ENCODE results near the gene LRMDA.

LRMDA gene

DNA sequence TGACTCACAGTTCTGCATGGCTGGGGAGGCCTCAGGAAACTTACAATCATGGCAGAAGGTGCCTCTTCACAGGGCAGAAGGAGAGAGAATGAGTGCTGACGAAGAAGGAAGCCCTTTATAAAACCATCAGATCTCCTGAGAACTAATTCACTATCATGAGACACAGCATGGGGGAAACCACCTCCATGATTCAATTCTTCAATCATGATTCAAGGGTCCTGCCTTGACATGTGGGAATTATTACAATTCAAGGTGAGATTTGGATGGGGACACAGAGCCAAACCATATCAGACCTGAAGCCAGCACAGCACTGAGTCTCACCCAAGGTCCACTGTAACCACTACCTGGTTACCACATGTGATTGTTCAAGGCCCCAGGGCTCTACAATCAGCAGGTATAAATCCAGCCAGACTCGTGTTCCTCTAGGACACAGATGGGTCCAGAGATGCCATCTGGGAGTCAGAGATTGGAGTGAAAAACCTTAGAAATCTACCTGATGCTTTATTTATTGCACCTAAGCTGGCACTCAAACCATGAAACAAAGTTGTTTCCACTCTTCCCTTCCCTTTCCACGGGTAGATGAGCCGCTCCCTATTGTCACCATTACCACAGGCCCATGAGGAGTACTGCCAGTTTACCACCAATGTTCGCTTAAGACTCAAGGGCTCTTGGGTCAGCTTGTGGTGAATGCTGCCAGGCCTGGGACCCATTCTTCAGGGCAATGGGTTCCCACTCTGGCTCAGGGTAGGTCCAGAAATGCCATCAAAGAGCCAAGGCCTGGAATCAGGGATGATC lies 1061.5 kb downstream of the LRMDA start:
- TF ChIP-seq, protein P1, sequence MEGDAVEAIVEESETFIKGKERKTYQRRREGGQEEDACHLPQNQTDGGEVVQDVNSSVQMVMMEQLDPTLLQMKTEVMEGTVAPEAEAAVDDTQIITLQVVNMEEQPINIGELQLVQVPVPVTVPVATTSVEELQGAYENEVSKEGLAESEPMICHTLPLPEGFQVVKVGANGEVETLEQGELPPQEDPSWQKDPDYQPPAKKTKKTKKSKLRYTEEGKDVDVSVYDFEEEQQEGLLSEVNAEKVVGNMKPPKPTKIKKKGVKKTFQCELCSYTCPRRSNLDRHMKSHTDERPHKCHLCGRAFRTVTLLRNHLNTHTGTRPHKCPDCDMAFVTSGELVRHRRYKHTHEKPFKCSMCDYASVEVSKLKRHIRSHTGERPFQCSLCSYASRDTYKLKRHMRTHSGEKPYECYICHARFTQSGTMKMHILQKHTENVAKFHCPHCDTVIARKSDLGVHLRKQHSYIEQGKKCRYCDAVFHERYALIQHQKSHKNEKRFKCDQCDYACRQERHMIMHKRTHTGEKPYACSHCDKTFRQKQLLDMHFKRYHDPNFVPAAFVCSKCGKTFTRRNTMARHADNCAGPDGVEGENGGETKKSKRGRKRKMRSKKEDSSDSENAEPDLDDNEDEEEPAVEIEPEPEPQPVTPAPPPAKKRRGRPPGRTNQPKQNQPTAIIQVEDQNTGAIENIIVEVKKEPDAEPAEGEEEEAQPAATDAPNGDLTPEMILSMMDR (IDR thresholded peaks at IDR 0.05; ENCODE audit: control insufficient read depth, extremely low read depth, insufficient read depth), result no peak
- no peak for DNase-seq (ENCODE audit: low read depth)
- H3K4me3 ChIP-seq (ENCODE audit: low read depth, low read length), result no peak overlapping the region

DNA sequence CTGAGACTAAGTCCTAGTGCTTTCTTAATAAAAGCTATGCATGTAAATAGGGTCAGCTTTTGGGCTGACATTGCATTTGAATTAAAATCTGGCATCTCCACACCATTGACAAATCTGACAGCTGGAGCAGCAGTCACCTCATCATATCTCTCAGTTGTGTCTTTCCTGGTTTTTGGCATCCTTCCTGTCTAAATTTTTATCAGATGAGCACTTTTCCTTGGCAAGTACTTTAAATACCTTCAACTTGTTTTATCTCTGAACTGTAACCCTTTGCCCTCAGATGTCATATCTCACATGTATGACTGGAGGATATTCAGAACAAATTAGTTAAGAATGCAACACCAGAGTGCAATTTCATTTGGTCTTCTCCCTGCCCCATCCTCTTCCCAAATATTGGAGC lies 1066.2 kb downstream of the LRMDA start:
- no peak for DNase-seq (ENCODE audit: low read depth)
- TF ChIP-seq, protein P1 (IDR thresholded peaks at IDR 0.05; ENCODE audit: control insufficient read depth, extremely low read depth, insufficient read depth), result no peak
- no peak overlapping the region for H3K4me3 ChIP-seq (ENCODE audit: low read depth, low read length)

DNA sequence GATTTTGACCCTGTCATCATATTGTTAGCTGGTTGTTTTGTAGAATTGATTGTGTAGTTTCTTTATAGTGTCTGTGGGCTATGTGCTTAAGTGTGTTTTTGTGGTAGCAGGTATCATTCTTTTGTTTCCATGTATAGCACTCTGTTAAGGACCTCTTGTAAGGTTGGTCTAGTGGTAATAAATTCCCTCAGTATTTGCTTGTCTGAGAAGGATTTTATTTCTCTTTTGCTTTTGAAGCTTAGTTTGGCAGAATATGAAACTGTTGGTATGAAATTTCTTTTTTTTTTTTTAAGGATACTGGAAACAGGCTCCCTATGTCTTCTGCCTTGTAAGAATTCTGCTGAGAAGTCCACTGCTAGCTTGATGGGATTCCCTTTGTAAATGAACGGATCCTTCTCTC lies 1073.4 kb downstream of the LRMDA start:
- DNase-seq (ENCODE audit: low read depth), result no peak
- TF ChIP-seq, protein P1 (IDR thresholded peaks at IDR 0.05; ENCODE audit: control insufficient read depth, extremely low read depth, insufficient read depth), result no peak
- H3K4me3 ChIP-seq (ENCODE audit: low read depth, low read length), result no peak overlapping the region

DNA sequence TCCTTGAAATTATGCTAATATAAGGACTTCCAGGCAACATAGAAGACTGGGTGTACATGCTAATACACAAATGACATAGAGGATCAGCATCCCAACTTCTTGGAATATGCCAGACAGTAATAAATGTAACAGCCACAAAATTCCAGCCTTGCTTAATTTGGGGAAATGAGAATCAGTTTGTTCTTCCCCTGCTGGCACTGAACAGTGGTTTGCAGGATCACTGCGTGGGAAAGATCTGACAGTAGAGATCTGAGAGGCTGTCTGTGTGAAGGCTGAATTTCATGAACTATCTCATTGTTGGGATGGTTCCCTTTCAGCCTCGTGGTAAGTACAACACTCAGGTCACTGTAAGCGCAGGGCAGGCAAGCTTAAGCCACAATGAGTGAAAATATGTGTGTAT lies 1078.0 kb downstream of the LRMDA start:
- TF ChIP-seq, protein P1 (IDR thresholded peaks at IDR 0.05; ENCODE audit: control insufficient read depth, extremely low read depth, insufficient read depth), result no peak
- DNase-seq (ENCODE audit: low read depth), result no peak
- H3K4me3 ChIP-seq (ENCODE audit: low read depth, low read length), result no peak overlapping the region

DNA sequence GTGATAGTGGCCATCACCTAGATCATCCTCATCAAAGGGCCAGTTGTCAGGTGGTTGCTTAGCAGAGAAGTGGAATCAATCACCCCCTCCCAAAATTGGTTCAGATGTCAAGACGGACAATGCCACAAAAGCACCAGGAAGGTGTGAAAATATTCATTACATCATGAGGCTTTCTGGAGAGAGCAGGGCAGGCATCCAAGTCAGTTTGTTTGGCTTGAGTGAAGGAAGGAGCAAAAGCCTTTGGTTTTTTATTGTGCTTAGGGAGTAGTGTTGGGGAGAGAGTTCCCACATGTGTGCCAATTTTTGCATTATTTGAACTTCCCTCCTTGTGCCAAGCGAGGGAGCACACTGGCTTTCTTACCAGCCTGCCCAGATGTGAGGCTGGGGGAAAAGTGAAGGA lies 1082.9 kb downstream of the LRMDA start:
- no peak overlapping the region for H3K4me3 ChIP-seq (ENCODE audit: low read depth, low read length)
- TF ChIP-seq, protein P1 (IDR thresholded peaks at IDR 0.05; ENCODE audit: control insufficient read depth, extremely low read depth, insufficient read depth), result no peak
- DNase-seq (ENCODE audit: low read depth), result no peak

DNA sequence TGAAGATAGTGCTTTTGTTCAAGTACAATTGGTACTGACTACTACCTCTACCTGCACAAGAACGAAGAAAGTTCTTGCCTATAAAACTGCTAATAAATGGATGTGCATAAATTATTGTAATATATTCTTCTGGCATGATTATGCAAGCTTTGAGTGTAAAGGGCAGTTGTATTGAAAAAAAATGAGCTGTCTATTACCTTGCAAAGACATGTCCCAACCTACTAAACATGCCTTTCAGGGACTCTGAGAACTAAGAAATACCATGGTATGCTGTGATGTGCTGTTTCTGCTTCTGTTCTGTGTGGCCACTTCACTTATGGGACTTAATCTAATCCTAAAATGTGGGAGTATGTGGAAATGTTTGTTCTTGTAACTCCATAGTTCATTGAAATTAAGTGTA lies 1083.4 kb downstream of the LRMDA start:
- TF ChIP-seq, protein P1 (IDR thresholded peaks at IDR 0.05; ENCODE audit: control insufficient read depth, extremely low read depth, insufficient read depth), result no peak
- DNase-seq (ENCODE audit: low read depth), result no peak

DNA sequence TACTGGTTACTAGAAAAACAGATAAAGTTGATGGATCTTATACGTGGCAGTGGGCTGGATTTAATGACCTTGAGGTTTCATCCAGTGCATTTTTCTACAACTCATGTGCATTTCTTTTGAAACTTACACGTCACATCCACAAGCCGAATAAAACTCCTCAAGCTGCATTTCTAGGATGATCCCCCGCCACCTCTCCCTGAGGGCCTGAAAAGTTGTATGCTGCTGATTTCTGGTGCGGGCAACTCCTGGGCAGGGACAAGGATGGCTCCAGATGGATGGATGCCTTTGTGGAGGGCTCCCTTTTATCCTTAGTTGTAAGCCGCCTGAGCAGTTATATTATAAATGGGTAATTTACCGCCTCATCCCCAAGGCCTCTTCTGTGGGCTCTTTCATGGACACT lies 1091.1 kb downstream of the LRMDA start:
- TF ChIP-seq, protein P1 (IDR thresholded peaks at IDR 0.05; ENCODE audit: control insufficient read depth, extremely low read depth, insufficient read depth), result no peak
- no peak overlapping the region for H3K4me3 ChIP-seq (ENCODE audit: low read depth, low read length)
- DNase-seq (ENCODE audit: low read depth), result no peak

More for the DNA sequence above, 1083.4 kb downstream of the LRMDA start:
- H3K4me3 ChIP-seq (ENCODE audit: low read depth, low read length), result no peak overlapping the region

Measured in LNCaP clone FGC (cell line).